ENCODE results near the gene TMC3. TPM values are rescaled to one million over a fixed set of nuclear protein-coding genes. Genes with fewer than 3 reads are reported as not detected.

Gene TMC3
- total and polyA plus RNA-seq, 9 of the 15 experiments (the other 6 are each of a cell fraction or from before 2014, with no cell fraction given): 0.01 to 0.14 TPM; not detected in 7

DNA sequence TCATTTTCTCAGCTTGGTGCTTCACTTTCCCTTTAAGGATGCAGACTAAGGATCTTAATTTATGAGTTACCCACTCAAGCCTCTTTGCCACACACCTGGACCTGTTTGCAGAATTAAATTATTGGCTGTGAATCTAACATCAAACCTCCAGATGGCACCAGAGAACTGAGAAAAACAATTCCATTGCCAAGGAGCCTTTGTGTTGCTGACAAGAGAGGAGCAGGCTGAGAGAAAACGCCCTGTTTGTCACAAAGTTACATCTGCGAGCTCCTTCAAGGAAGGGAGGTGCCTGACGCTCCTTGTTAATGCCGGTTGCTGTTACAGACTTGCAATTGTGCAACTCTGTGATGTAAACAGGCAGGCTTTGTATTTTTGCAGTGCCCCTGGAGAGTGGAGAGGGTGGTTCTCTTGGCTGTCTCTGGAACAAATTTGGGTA, 36.3 kb upstream of the TMC3 start:
- Histone ChIP-seq H3K36me3 (ENCODE audit: control insufficient read depth, insufficient read depth, low read length) (no peaks in the 10 kb centered on the region), H3K4me1 (replicated peaks in 1 of 2; ENCODE audit: control insufficient read depth in 2 of 2, insufficient read depth in 2 of 2, low read length in 2 of 2) (peaks cover 0 to 5% of the 10 kb centered on the region in 2 experiments; a peak in 2 of 5 replicates), H3K9me1 (ENCODE audit: control insufficient read depth, insufficient read depth, low read length) (no peaks in the 10 kb centered on the region), H2AFZ (ENCODE audit: low read depth, low read length) (no peak overlapping the region), H3K4me3 (no peak overlapping the region), H3K9me3 (replicated peaks; ENCODE audit: control insufficient read depth, insufficient read depth, low read depth, low read length) (no peaks in the 10 kb centered on the region), H3K27me3 (ENCODE audit: control insufficient read depth in 2 of 2, insufficient read depth in 2 of 2, low read length in 2 of 2) (peaks cover 2 to 22% of the 10 kb centered on the region in 2 experiments; a peak in 3 of 5 replicates), H3K27ac (ENCODE audit: extremely low read depth, low read depth, low read length) (no peak overlapping the region), H3K4me2 (ENCODE audit: insufficient read depth, low read length) (no peak overlapping the region), H3K9ac (ENCODE audit: insufficient read depth in 1 of 2, low read depth in 2 of 2, low read length in 2 of 2) (no peak overlapping the region), H3K79me2 (ENCODE audit: control insufficient read depth, insufficient read depth, low read length) (no peaks in the 10 kb centered on the region), H4K20me1 (replicated peaks; ENCODE audit: control insufficient read depth, insufficient read depth, low read length) (no peaks in the 10 kb centered on the region)
- 0% methylated on average over 4 of the region's 4 CpGs for WGBS (ENCODE audit: insufficient coverage, low coverage, missing lambda C conversion rate)
- intact Hi-C loops (cut with micrococcal nuclease): no loop called here
- POLR2A ChIA-PET: interaction anchor here (0.7 kb wide), 1 partner anchor 397 kb away, joined by 3 read pairs; no protein-coding TSS in a partner anchor
- peak; percentile 63 for ATAC-seq
- CTCF ChIA-PET (ENCODE audit: low intra/inter-chr PET ratio): no interaction called here
- in situ Hi-C loops (cut with MboI): no loop called here
- FAIRE-seq: peak; percentile 89
- DNase-seq (ENCODE audit: extremely low read depth in 1 of 4, low spot score in 3 of 4): peak in 2 of 4 experiments; percentile 19 to 54
- no TSS peak for BruUV-seq (replicated peaks)
- TF ChIP-seq, protein P1, sequence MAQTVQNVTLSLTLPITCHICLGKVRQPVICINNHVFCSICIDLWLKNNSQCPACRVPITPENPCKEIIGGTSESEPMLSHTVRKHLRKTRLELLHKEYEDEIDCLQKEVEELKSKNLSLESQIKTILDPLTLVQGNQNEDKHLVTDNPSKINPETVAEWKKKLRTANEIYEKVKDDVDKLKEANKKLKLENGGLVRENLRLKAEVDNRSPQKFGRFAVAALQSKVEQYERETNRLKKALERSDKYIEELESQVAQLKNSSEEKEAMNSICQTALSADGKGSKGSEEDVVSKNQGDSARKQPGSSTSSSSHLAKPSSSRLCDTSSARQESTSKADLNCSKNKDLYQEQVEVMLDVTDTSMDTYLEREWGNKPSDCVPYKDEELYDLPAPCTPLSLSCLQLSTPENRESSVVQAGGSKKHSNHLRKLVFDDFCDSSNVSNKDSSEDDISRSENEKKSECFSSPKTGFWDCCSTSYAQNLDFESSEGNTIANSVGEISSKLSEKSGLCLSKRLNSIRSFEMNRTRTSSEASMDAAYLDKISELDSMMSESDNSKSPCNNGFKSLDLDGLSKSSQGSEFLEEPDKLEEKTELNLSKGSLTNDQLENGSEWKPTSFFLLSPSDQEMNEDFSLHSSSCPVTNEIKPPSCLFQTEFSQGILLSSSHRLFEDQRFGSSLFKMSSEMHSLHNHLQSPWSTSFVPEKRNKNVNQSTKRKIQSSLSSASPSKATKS (CRISPR knock-in tag; IDR thresholded peaks at IDR 0.05): no peak
- TF ChIP-seq TAF7 (tag; IDR thresholded peaks at IDR 0.05): no peak
- no peak for TF ChIP-seq SNRNP70 (optimal IDR thresholded peaks at IDR 0.05; ENCODE audit: low read depth, low read length)
- TF ChIP-seq, protein P2, sequence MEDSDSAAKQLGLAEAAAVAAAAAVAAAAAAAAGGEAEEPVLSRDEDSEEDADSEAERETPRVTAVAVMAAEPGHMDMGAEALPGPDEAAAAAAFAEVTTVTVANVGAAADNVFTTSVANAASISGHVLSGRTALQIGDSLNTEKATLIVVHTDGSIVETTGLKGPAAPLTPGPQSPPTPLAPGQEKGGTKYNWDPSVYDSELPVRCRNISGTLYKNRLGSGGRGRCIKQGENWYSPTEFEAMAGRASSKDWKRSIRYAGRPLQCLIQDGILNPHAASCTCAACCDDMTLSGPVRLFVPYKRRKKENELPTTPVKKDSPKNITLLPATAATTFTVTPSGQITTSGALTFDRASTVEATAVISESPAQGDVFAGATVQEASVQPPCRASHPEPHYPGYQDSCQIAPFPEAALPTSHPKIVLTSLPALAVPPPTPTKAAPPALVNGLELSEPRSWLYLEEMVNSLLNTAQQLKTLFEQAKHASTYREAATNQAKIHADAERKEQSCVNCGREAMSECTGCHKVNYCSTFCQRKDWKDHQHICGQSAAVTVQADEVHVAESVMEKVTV (CRISPR knock-in tag; IDR thresholded peaks at IDR 0.05): 0 out of 2 replicates have a peak, but pooled peaks have one; percentile 16
- no peak for TF ChIP-seq ZNF224 (CRISPR knock-in tag; IDR thresholded peaks at IDR 0.05)
- TF ChIP-seq BHLHE40 (IDR thresholded peaks at IDR 0.05; ENCODE audit: low read length): no peak
- TF ChIP-seq CEBPB (tag; IDR thresholded peaks at IDR 0.05): peak; percentile 60
- TF ChIP-seq MAFK (IDR thresholded peaks at IDR 0.05; ENCODE audit: low read length): no peak
- TF ChIP-seq, protein P3, sequence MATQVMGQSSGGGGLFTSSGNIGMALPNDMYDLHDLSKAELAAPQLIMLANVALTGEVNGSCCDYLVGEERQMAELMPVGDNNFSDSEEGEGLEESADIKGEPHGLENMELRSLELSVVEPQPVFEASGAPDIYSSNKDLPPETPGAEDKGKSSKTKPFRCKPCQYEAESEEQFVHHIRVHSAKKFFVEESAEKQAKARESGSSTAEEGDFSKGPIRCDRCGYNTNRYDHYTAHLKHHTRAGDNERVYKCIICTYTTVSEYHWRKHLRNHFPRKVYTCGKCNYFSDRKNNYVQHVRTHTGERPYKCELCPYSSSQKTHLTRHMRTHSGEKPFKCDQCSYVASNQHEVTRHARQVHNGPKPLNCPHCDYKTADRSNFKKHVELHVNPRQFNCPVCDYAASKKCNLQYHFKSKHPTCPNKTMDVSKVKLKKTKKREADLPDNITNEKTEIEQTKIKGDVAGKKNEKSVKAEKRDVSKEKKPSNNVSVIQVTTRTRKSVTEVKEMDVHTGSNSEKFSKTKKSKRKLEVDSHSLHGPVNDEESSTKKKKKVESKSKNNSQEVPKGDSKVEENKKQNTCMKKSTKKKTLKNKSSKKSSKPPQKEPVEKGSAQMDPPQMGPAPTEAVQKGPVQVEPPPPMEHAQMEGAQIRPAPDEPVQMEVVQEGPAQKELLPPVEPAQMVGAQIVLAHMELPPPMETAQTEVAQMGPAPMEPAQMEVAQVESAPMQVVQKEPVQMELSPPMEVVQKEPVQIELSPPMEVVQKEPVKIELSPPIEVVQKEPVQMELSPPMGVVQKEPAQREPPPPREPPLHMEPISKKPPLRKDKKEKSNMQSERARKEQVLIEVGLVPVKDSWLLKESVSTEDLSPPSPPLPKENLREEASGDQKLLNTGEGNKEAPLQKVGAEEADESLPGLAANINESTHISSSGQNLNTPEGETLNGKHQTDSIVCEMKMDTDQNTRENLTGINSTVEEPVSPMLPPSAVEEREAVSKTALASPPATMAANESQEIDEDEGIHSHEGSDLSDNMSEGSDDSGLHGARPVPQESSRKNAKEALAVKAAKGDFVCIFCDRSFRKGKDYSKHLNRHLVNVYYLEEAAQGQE (IDR thresholded peaks at IDR 0.05; ENCODE audit: borderline replicate concordance): peak; percentile 47; the same call in 1 of the 2 replicates
- TF ChIP-seq, protein P3 (CRISPR knock-in tag; IDR thresholded peaks at IDR 0.05; ENCODE audit: low read depth): no peak
